Body of pancreas (tissue), 4 donors: ENCODE data around the gene PDK2. TPM values are rescaled to one million over a fixed set of nuclear protein-coding genes. Genes with fewer than 3 reads are reported as not detected.

ENCODE experiments used
- ATAC-seq: fragments of 150-250 bp; one replicate; pipeline ENCODE4 v1.9.1; 2016
- DNase-seq, 4 donors: peaks; one replicate each; pipeline ENCODE4 v3.0.0-alpha.2; 2019
- H3K27ac ChIP-seq, 4 donors: fragments of 200-600 bp; sonication (generic); 1 replicate in 3 of 4; 2 replicates in 1 of 4; pipeline versions ENCODE4 v1.5.1 to v1.6.1; 2016 to 2019; ENCODE audit warnings: mild to moderate bottlenecking in 1 of 4, mixed read lengths in 1 of 4, moderate library complexity in 1 of 4
- H3K27me3 ChIP-seq, 2 donors: fragments of 200-600 bp; sonication (generic); one replicate each; pipeline ENCODE4 v1.6.0; 2016; ENCODE audit warnings: mild to moderate bottlenecking in 1 of 2
- H3K36me3 ChIP-seq, 2 donors: fragments of 200-600 bp; sonication (generic); replicated peaks in 1 of 2; 2 replicates each; pipeline ENCODE4 v1.5.1; 2016; ENCODE audit warnings: low read depth in 2 of 2; ENCODE audit not compliant: insufficient read depth in 1 of 2
- H3K4me1 ChIP-seq: fragments of 200-600 bp; sonication (generic); one replicate; pipeline ENCODE4 v1.6.0; 2016
- H3K4me3 ChIP-seq, 2 donors: fragments of 200-600 bp; sonication (generic); 1 replicate in 1 of 2; 2 replicates in 1 of 2; pipeline ENCODE4 v1.5.1; 2016 to 2019
- H3K9me3 ChIP-seq, 3 donors: fragments of 200-600 bp; sonication (generic); 1 replicate in 2 of 3; 2 replicates in 1 of 3; pipeline ENCODE4 v1.5.1; 2016
- POLR2A ChIP-seq, 3 donors: fragments of 450-650 bp; IDR thresholded peaks; one replicate each; pipeline ENCODE4 v1.6.1; 2016; ENCODE audit warnings: antibody characterized with exemption in 3 of 3, mild to moderate bottlenecking in 2 of 3
- WGBS, 2 donors: methylation state at CpG; one replicate each; pipeline ENCODE4 v1.1.5; 2017; 5-methylcytosine and 5-hydroxymethylcytosine counted together
- intact Hi-C: fragments of 100-400 bp; cut with DNase I; formaldehyde crosslinking; loops from one replicate; pipeline ENCODE4 v1.15.1; 2023
- total RNA-seq, 2 donors: library from RNA; depleted of rRNA; stranded (reverse); fragments of >200 nt; gene quantifications; one replicate each; pipeline ENCODE4 v1.1.0, GENCODE V29; 2016
- TF ChIP-seq, protein P1 (sequence below), 7 experiments: fragments of 450-650 bp in 4 of 7; fragments of 200-600 bp in 3 of 7; sonication (generic) in 3 of 7; IDR thresholded peaks; one replicate each; pipeline ENCODE4 v1.5.1; 2016 to 2019; ENCODE audit warnings: antibody characterized with exemption in 7 of 7

The PDK2 gene
- total RNA-seq, 2 donors from 2014 or later, result 27.0 to 119 TPM

DNA sequence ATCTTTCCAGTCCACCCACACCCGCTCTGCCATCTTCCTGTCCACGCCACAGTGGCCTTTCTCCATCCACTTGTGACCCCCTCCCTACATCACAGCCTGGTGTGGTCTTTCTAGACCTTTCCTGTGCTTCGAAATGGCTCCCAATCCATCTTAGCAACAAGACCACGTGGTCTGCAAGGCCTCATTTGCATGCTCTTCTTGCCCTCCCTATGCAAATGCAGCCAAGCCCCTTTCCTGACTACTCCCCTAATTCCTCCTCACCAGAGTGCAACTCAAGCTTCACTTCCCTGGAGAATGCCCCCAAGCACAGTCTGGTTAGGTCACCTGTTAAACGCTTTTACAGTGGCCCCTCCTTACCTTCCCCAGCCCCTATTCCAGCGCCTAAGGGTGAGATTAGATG, 49.2 kb downstream of the PDK2 start:
- 80 to 89% methylated on average over 6 of the region's 6 CpGs for WGBS, 2 donors
- Histone ChIP-seq H3K36me3 (peaks cover 4 to 15% of the 10 kb centered on the region in 2 donors), H3K4me1 (peaks cover 34% of the 10 kb centered on the region), H3K9me3 (no peaks in the 10 kb centered on the region), H3K27me3 (no peaks in the 10 kb centered on the region), H3K4me3 (no peak overlapping the region), H3K27ac (no peak overlapping the region)
- TF ChIP-seq, protein P1, sequence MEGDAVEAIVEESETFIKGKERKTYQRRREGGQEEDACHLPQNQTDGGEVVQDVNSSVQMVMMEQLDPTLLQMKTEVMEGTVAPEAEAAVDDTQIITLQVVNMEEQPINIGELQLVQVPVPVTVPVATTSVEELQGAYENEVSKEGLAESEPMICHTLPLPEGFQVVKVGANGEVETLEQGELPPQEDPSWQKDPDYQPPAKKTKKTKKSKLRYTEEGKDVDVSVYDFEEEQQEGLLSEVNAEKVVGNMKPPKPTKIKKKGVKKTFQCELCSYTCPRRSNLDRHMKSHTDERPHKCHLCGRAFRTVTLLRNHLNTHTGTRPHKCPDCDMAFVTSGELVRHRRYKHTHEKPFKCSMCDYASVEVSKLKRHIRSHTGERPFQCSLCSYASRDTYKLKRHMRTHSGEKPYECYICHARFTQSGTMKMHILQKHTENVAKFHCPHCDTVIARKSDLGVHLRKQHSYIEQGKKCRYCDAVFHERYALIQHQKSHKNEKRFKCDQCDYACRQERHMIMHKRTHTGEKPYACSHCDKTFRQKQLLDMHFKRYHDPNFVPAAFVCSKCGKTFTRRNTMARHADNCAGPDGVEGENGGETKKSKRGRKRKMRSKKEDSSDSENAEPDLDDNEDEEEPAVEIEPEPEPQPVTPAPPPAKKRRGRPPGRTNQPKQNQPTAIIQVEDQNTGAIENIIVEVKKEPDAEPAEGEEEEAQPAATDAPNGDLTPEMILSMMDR (IDR thresholded peaks at IDR 0.05), result no peak
- no peak for TF ChIP-seq POLR2A (IDR thresholded peaks at IDR 0.05)
- DNase-seq (no peak), ATAC-seq (no peak)
- intact Hi-C loops, result no loop called here

- ATAC-seq (no peak), DNase-seq (peak in 1 of 4 donors; percentile 67)
- Histone ChIP-seq H3K27ac (no peak overlapping the region), H3K4me1 (peaks cover 37% of the 10 kb centered on the region), H3K9me3 (no peaks in the 10 kb centered on the region), H3K36me3 (peaks cover 0 to 12% of the 10 kb centered on the region in 2 donors), H3K4me3 (no peak overlapping the region), H3K27me3 (no peaks in the 10 kb centered on the region)
- TF ChIP-seq, protein P1 (IDR thresholded peaks at IDR 0.05), result no peak
- TF ChIP-seq POLR2A (IDR thresholded peaks at IDR 0.05), result no peak
- WGBS, 2 donors, result 78 to 81% methylated on average over 16 of the region's 16 CpGs
- intact Hi-C loops, result no loop called here
These were observed 49.8 kb downstream of the PDK2 start for GRCh38 chr17:50144845-50145531.

GRCh38 chr17:50145532-50146229, 50.5 kb downstream of the PDK2 start:
- no peak overlapping the region for H3K4me3 ChIP-seq
- H3K27me3 ChIP-seq, result no peaks in the 10 kb centered on the region
- peaks cover 37% of the 10 kb centered on the region for H3K4me1 ChIP-seq
- WGBS, 2 donors, result 73 to 78% methylated on average over 8 to 10 of the region's 11 CpGs
- H3K27ac ChIP-seq, result no peak overlapping the region
- ATAC-seq, result no peak
- intact Hi-C loops, result no loop called here
- H3K36me3 ChIP-seq, result peaks cover 0 to 12% of the 10 kb centered on the region in 2 donors
- TF ChIP-seq, protein P1 (IDR thresholded peaks at IDR 0.05), result no peak
- no peak for TF ChIP-seq POLR2A (IDR thresholded peaks at IDR 0.05)
- H3K9me3 ChIP-seq, result no peaks in the 10 kb centered on the region
- no peak for DNase-seq

DNA sequence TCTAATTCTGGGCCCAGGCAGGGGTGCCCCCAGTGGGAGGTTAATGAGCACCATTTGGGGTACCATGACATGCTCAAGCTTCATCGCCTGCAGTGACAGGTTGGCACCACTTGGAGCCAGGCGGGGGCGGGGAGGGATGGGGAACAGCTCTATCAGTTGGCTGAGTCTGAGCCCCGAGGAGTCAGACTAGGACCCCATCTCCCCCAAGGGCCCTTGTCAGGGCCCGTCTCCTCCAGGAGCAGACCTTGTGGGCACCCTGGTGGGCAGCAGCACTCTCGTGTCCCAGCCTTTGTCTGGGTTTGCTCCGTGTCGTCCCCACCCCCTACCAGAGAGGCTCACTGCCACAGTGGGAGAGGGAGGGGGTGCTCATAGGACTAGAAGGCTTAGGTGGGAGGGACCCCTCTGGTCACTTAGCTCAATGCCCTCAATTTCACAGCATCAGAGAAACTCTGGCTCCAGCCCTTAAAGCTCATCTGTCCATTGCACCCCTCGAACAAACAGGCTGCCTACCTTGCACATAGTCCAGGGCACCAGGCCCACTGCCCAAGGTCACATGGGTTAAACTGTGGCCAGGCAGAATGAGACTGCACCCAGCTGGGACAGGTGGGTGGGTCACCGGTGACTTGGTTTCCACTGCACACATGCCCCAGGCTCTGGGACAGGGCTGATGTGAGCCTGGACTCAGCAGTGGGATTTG, 51.2 kb downstream of the PDK2 start:
- ATAC-seq, result no peak
- Histone ChIP-seq H3K27me3 (no peaks in the 10 kb centered on the region), H3K4me3 (no peak overlapping the region), H3K4me1 (peaks cover 41% of the 10 kb centered on the region), H3K9me3 (no peaks in the 10 kb centered on the region), H3K36me3 (peaks cover 0 to 10% of the 10 kb centered on the region in 2 donors), H3K27ac (peak overlapping the region in 2 of 4 donors; percentile 16 to 79)
- TF ChIP-seq, protein P1 (IDR thresholded peaks at IDR 0.05), result no peak
- no peak for TF ChIP-seq POLR2A (IDR thresholded peaks at IDR 0.05)
- WGBS, 2 donors, result 74 to 78% methylated on average over 4 to 9 of the region's 10 CpGs
- intact Hi-C loops, result no loop called here
- peak in 2 of 4 donors; percentile 49 for DNase-seq
